B cell (primary cell): Measurements from ENCODE around the gene ITPR2. TPM values are rescaled to one million over a fixed set of nuclear protein-coding genes. Genes with fewer than 3 reads are reported as not detected.

Experiments used
- ATAC-seq: fragments of 200-7000 bp; cut with Tn5 transposase; one replicate; pipeline ENCODE4 v1.10.0; 2021; ENCODE audit warnings: low read depth, mild to moderate bottlenecking, moderate number of reproducible peaks, moderate library complexity
- CTCF ChIA-PET: fragments of 350-600 bp; sonication (Branson Sonifier 250); formaldehyde crosslinking; loops from one replicate; lab custom pipeline; 2021; ENCODE audit warnings: antibody characterized with exemption, inconsistent platforms; lab: Charles Lee
- POLR2A ChIA-PET: fragments of 350-600 bp; sonication (Branson Sonifier 250); formaldehyde crosslinking; loops from one replicate; lab custom pipeline; 2021; ENCODE audit warnings: antibody characterized with exemption; lab: Charles Lee
- DNase-seq: peaks from one replicate; pipeline ENCODE4 v3.0.0; 2013
- H2AFZ ChIP-seq: 2 replicates; pipeline ENCODE4 v1.6.1; 2012; ENCODE audit warnings: mild to moderate bottlenecking, low read depth, low read length; ENCODE audit not compliant: insufficient read depth, poor library complexity, severe bottlenecking
- H3K27ac ChIP-seq, 2 donors: 1 replicate in 1 of 2; 2 replicates in 1 of 2; pipeline ENCODE4 v1.5.1; 2012 to 2013; ENCODE audit warnings: low read length in 2 of 2, mild to moderate bottlenecking in 2 of 2, moderate library complexity in 1 of 2
- H3K27me3 ChIP-seq, 4 experiments: fragments of 200-600 bp in 1 of 4; sonication (generic) in 1 of 4; replicated peaks in 1 of 4; 1 replicate in 2 of 4; 2 replicates in 2 of 4; pipeline versions ENCODE4 v1.6.1 to v1.7.0; 2013 to 2016; ENCODE audit warnings: low read length in 3 of 4, mild to moderate bottlenecking in 2 of 4, mixed read lengths in 1 of 4, moderate library complexity in 1 of 4; ENCODE audit not compliant: insufficient read depth in 4 of 4, control insufficient read depth in 3 of 4; ENCODE audit errors: control extremely low read depth in 1 of 4
- H3K36me3 ChIP-seq, 2 experiments: replicated peaks in 1 of 2; 1 replicate in 1 of 2; 2 replicates in 1 of 2; pipeline versions ENCODE4 v1.6.1 to v1.7.1; 2013; ENCODE audit warnings: low read length in 1 of 2; ENCODE audit not compliant: insufficient read depth in 2 of 2, control insufficient read depth in 1 of 2; ENCODE audit errors: control extremely low read depth in 1 of 2, extremely low read depth in 1 of 2
- H3K4me1 ChIP-seq, 2 donors: fragments of 200-600 bp in 1 of 2; sonication (generic) in 1 of 2; 1 replicate in 1 of 2; 2 replicates in 1 of 2; pipeline versions ENCODE4 v1.5.1 to v1.6.1; 2013 to 2017; ENCODE audit warnings: low read length in 2 of 2; ENCODE audit not compliant: control insufficient read depth in 2 of 2, insufficient read depth in 2 of 2
- H3K4me2 ChIP-seq: replicated peaks from 2 replicates; pipeline ENCODE3; 2012; ENCODE audit warnings: mild to moderate bottlenecking, low read depth, low read length; ENCODE audit not compliant: poor library complexity, severe bottlenecking
- H3K4me3 ChIP-seq, 5 experiments: fragments of 200-600 bp in 1 of 5; sonication (generic) in 1 of 5; 1 replicate in 3 of 5; 2 replicates in 2 of 5; pipeline versions ENCODE4 v1.5.1 to v1.7.0; 2011 to 2016; ENCODE audit warnings: low read length in 4 of 5, mild to moderate bottlenecking in 4 of 5, low read depth in 2 of 5, control low read depth in 1 of 5, moderate library complexity in 1 of 5; ENCODE audit not compliant: insufficient read depth in 1 of 5; ENCODE audit errors: control extremely low read depth in 1 of 5, extremely low read depth in 1 of 5
- H3K79me2 ChIP-seq: fragments of 200-600 bp; sonication (generic); one replicate; pipeline ENCODE4 v1.6.0; 2016; ENCODE audit warnings: low read length; ENCODE audit not compliant: control insufficient read depth, insufficient read depth
- H3K9ac ChIP-seq: fragments of 200-600 bp; sonication (generic); 2 replicates; pipeline ENCODE4 v1.6.1; 2017; ENCODE audit warnings: mild to moderate bottlenecking, low read length, moderate library complexity
- H3K9me3 ChIP-seq, 3 donors: one replicate each; pipeline versions ENCODE4 v1.6.1 to v1.7.1; 2013; ENCODE audit warnings: low read length in 2 of 3; ENCODE audit not compliant: control insufficient read depth in 2 of 3, insufficient read depth in 1 of 3; ENCODE audit errors: control extremely low read depth in 1 of 3
- H4K20me1 ChIP-seq: 2 replicates; pipeline ENCODE4 v1.6.0; 2012; ENCODE audit warnings: mild to moderate bottlenecking, low read length; ENCODE audit not compliant: insufficient read depth, control insufficient read depth, poor library complexity, severe bottlenecking
- H3K27ac Mint-ChIP-seq: one replicate; pipeline ENCODE4 v1.8.0; 2021; ENCODE audit warnings: mixed read lengths
- H3K27me3 Mint-ChIP-seq: one replicate; pipeline ENCODE4 v1.8.0; 2021; ENCODE audit warnings: mixed read lengths
- H3K4me1 Mint-ChIP-seq: one replicate; pipeline ENCODE4 v1.8.0; 2021; ENCODE audit warnings: mixed read lengths
- H3K4me3 Mint-ChIP-seq: one replicate; pipeline ENCODE4 v1.8.0; 2021; ENCODE audit warnings: mixed read lengths
- H3K9me3 Mint-ChIP-seq: one replicate; pipeline ENCODE4 v1.8.0; 2022; ENCODE audit warnings: mixed read lengths; ENCODE audit not compliant: insufficient read depth
- CTCF ChIP-seq: fragments of 200-600 bp; IDR thresholded peaks from one replicate; pipeline ENCODE4 v1.8.0; 2022; ENCODE audit warnings: antibody characterized with exemption, mild to moderate bottlenecking
- EZH2 ChIP-seq: IDR thresholded peaks from 2 replicates; pipeline ENCODE4 v1.6.1; 2012; ENCODE audit warnings: borderline replicate concordance, low read depth, mild to moderate bottlenecking, moderate library complexity, low read length; ENCODE audit not compliant: insufficient read depth, poor library complexity, severe bottlenecking
- WGBS: methylation state at CpG from one replicate; pipeline ENCODE4 v1.1.5; 2013; ENCODE audit warnings: missing lambda C conversion rate; ENCODE audit not compliant: insufficient coverage; 5-methylcytosine and 5-hydroxymethylcytosine counted together
- intact Hi-C: fragments of 100-400 bp; cut with micrococcal nuclease; formaldehyde crosslinking; loops from one replicate; pipeline ENCODE4 v1.10.0; 2022
- polyA plus RNA-seq: library from polyadenylated mRNA; depleted of rRNA; stranded (reverse); fragments of >200 nt; gene quantifications from 2 replicates; pipeline ENCODE4 v1.2.3, GENCODE V29; 2012
- total RNA-seq, 2 donors: library from RNA; stranded (reverse); fragments of 120-200 nt in 1 of 2; gene quantifications; 1 replicate in 1 of 2; 2 replicates in 1 of 2; pipeline versions ENCODE4 v1.2.3 to v1.2.4, GENCODE V29; 2013 to 2022

Gene ITPR2
- total and polyA plus RNA-seq, 2 donors (not counting 1 experiment from before 2014, with no cell fraction given), result 4.3 to 113 TPM

DNA sequence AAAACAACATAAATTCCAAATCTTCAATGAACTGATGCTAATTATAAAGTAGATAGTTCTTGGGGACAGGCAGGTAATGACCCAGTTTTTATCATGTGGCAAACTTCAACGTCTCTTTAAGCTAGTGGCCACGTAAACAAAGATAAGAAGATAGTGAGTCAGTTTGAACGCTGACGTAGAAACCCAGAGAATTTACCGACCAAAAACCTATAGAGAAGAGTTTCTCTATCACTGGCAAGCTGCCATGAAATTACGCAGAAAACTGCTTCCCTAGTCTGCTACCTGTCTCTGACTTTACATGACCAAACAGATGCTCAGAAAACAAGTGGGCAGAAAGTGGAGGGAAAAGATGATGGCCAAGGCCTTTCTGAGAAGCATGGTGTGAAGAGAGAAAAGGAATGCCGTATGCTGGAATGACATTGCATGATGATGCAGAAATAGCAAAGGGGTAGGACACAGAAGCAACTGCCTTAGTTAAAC, 136.3 kb downstream of the ITPR2 start:
- Histone ChIP-seq H3K4me1 (no peaks in the 10 kb centered on the region), H2AFZ (no peak overlapping the region), H3K27me3 (no peaks in the 10 kb centered on the region), H3K36me3 (peaks cover 0 to 35% of the 10 kb centered on the region in 2 experiments), H3K4me2 (no peak overlapping the region), H3K27ac (no peak overlapping the region), H3K9me3 (no peaks in the 10 kb centered on the region), H3K4me3 (no peak overlapping the region), H3K79me2 (no peaks in the 10 kb centered on the region), H4K20me1 (no peaks in the 10 kb centered on the region), H3K9ac (no peak overlapping the region)
- ATAC-seq (no peak), DNase-seq (no peak)
- no peak overlapping the region for H3K4me3 Mint-ChIP-seq
- TF ChIP-seq CTCF, result no peak
- TF ChIP-seq EZH2, result no peak
- no peaks in the 10 kb centered on the region for H3K4me1 Mint-ChIP-seq
- H3K27ac Mint-ChIP-seq, result no peak overlapping the region
- ChIA-PET POLR2A (no interaction called here), CTCF (no interaction called here)
- WGBS, result 97% methylated on average over 7 of the region's 7 CpGs
- H3K27me3 Mint-ChIP-seq, result no peaks in the 10 kb centered on the region
- no peaks in the 10 kb centered on the region for H3K9me3 Mint-ChIP-seq
- intact Hi-C loops, result no loop called here

GRCh38 chr12:26696048-26696612, 136.9 kb downstream of the ITPR2 start:
- ATAC-seq (no peak), DNase-seq (no peak)
- H3K4me1 Mint-ChIP-seq, result no peaks in the 10 kb centered on the region
- Histone ChIP-seq H3K4me2 (no peak overlapping the region), H3K27me3 (no peaks in the 10 kb centered on the region), H3K36me3 (peaks cover 0 to 35% of the 10 kb centered on the region in 2 experiments), H3K9ac (no peak overlapping the region), H3K9me3 (no peaks in the 10 kb centered on the region), H3K79me2 (no peaks in the 10 kb centered on the region), H3K27ac (no peak overlapping the region), H3K4me3 (no peak overlapping the region), H4K20me1 (no peaks in the 10 kb centered on the region), H2AFZ (no peak overlapping the region), H3K4me1 (no peaks in the 10 kb centered on the region)
- no peaks in the 10 kb centered on the region for H3K27me3 Mint-ChIP-seq
- H3K4me3 Mint-ChIP-seq, result no peak overlapping the region
- ChIA-PET POLR2A (no interaction called here), CTCF (no interaction called here)
- H3K27ac Mint-ChIP-seq, result no peak overlapping the region
- TF ChIP-seq CTCF, result no peak
- no peak for TF ChIP-seq EZH2
- no peaks in the 10 kb centered on the region for H3K9me3 Mint-ChIP-seq
- intact Hi-C loops, result no loop called here
- 100% methylated on average over 1 of the region's 3 CpGs for WGBS
